Astrocyte of the cerebellum (primary cell): Measurements from ENCODE around the gene VSTM5.
A peak's percentile ranks its signal among the peaks of the same experiment; 100 is the strongest.
"Not testable (repeated sequence)": the region's sequence is repeated elsewhere in the genome, so short reads cannot be mapped to it uniquely, and the experiment has no call there.

Experiments used
- DNase-seq: peaks from one replicate; pipeline ENCODE4 v3.0.0-alpha.2; 2011; ENCODE audit warnings: low read depth
- H3K4me3 ChIP-seq: 2 replicates; pipeline ENCODE4 v1.5.1; 2011; ENCODE audit warnings: mild to moderate bottlenecking, low read depth, low read length, moderate library complexity
- CTCF ChIP-seq: IDR thresholded peaks from 2 replicates; pipeline ENCODE4 v1.5.1; 2012; ENCODE audit warnings: low read length, low read depth, moderate library complexity, mild to moderate bottlenecking; ENCODE audit errors: missing control alignments
- in situ Hi-C: cut with HindIII; loops from 2 replicates; pipeline ENCODE4 v1.10.0; 2017; ENCODE audit warnings: low sequenced_read_pairs

VSTM5 gene

GRCh38 chr11:93850594-93851018 lies at the start of gene VSTM5:
Gene VSTM5, minus strand, starts transcription at chr11:93850618. Its CDS starts 116 bp downstream, at chr11:93850502.
- peak within 1 kb of the TSS; percentile 33 for H3K4me3 ChIP-seq
- DNase-seq = no peak
- no peak for TF ChIP-seq CTCF
- in situ Hi-C loops = no loop called here

GRCh38 chr11:93895106-93895862 lies 44.9 kb upstream of the VSTM5 start:
- in situ Hi-C loops = no loop called here
- no peak overlapping the region for H3K4me3 ChIP-seq
- DNase-seq = peak; percentile 96
- TF ChIP-seq CTCF = peak; percentile 76

GRCh38 chr11:93890391-93891051 lies 40.1 kb upstream of the VSTM5 start:
- H3K4me3 ChIP-seq = no peak overlapping the region
- TF ChIP-seq CTCF = no peak
- in situ Hi-C loops = no loop called here
- no peak for DNase-seq

- no peak for TF ChIP-seq CTCF
- no peak overlapping the region for H3K4me3 ChIP-seq
- DNase-seq = no peak
- in situ Hi-C loops = no loop called here
Measured at GRCh38 chr11:93887111-93887510, 36.7 kb upstream of the VSTM5 start.

- in situ Hi-C loops, H3K4me3 ChIP-seq, DNase-seq: not testable (repeated sequence)
Measured at GRCh38 chr11:93879114-93879513, 28.7 kb upstream of the VSTM5 start.

GRCh38 chr11:93875637-93876036 lies 25.2 kb upstream of the VSTM5 start:
- no peak for TF ChIP-seq CTCF
- in situ Hi-C loops = no loop called here
- DNase-seq = no peak
- no peak overlapping the region for H3K4me3 ChIP-seq

- no peak for DNase-seq
- no peak for TF ChIP-seq CTCF
- in situ Hi-C loops = no loop called here
- H3K4me3 ChIP-seq = no peak overlapping the region
Measured at GRCh38 chr11:93871526-93871925, 21.1 kb upstream of the VSTM5 start.
